Uterus (tissue), 2 donors: ENCODE data around the gene C6orf132.

ENCODE experiments used
- CTCF ChIP-seq, 4 experiments: fragments of 200-600 bp in 2 of 4; fragments of 450-650 bp in 2 of 4; sonication (generic) in 2 of 4; IDR thresholded peaks; one replicate each; pipeline ENCODE4 v1.5.1; 2016 to 2019; ENCODE audit warnings: antibody characterized with exemption in 4 of 4, mild to moderate bottlenecking in 2 of 4, moderate library complexity in 1 of 4
- POLR2A ChIP-seq, 2 donors: fragments of 450-650 bp; IDR thresholded peaks; one replicate each; pipeline ENCODE4 v1.6.1; 2016; ENCODE audit warnings: antibody characterized with exemption in 2 of 2, mild to moderate bottlenecking in 1 of 2, moderate library complexity in 1 of 2

- TF ChIP-seq CTCF (IDR thresholded peaks at IDR 0.05) (no peak), POLR2A (IDR thresholded peaks at IDR 0.05) (no peak)
Measured at GRCh38 chr6:42051268-42051653, 91.2 kb downstream of the C6orf132 start.
